Breast epithelium (tissue), 3 donors: Measurements from ENCODE around the gene COQ8B.

Source experiments
- CTCF ChIP-seq, 3 donors: fragments of 450-650 bp; IDR thresholded peaks; one replicate each; pipeline ENCODE4 v1.5.1; 2016 to 2017; ENCODE audit warnings: antibody characterized with exemption in 3 of 3, mild to moderate bottlenecking in 3 of 3, moderate library complexity in 3 of 3
- POLR2A ChIP-seq: fragments of 450-650 bp; IDR thresholded peaks from one replicate; pipeline ENCODE4 v1.6.1; 2016; ENCODE audit warnings: antibody characterized with exemption, mild to moderate bottlenecking, moderate library complexity
- POLR2AphosphoS5 ChIP-seq, 3 donors: sonication (generic); formaldehyde crosslinking; IDR thresholded peaks; one replicate each; pipeline ENCODE4 v1.6.1; 2017; ENCODE audit warnings: antibody characterized with exemption in 3 of 3

- TF ChIP-seq POLR2A (no peak), CTCF (IDR thresholded peaks at IDR 0.05) (no peak), POLR2AphosphoS5 (IDR thresholded peaks at IDR 0.05) (no peak)
Measured at GRCh38 chr19:40659566-40659965, 57.1 kb downstream of the COQ8B start.
